HCT116 (cell line): ENCODE data around the gene GREM2. TPM values are rescaled to one million over a fixed set of nuclear protein-coding genes. Genes with fewer than 3 reads are reported as not detected.

ENCODE experiments used
- ATAC-seq: fragments of 200-7000 bp; cut with Tn5 transposase; 2 replicates; pipeline ENCODE4 v1.9.1; 2020; ENCODE audit warnings: mild to moderate bottlenecking, moderate library complexity
- BruUV-seq: library from RNA; stranded (reverse); fragments of 400-500 nt; replicated peaks from 2 replicates; lab custom pipeline; 2021; lab: Mats Ljungman, UMichigan
- CTCF ChIA-PET: fragments of 300-600 bp; sonication (Branson Sonifier 250); formaldehyde crosslinking; loops from one replicate; lab custom pipeline; 2021; ENCODE audit warnings: antibody characterized with exemption; lab: Charles Lee
- POLR2A ChIA-PET: fragments of 300-600, 350-600 bp; sonication (Branson Sonifier 250); formaldehyde crosslinking; loops from one replicate; lab custom pipeline; 2021; ENCODE audit warnings: antibody characterized with exemption; lab: Charles Lee
- RAD21 ChIA-PET, 2 experiments: fragments of 300-600 bp; sonication (Branson Sonifier 250); formaldehyde crosslinking; loops; one replicate each; lab custom pipeline; 2023; ENCODE audit warnings: low total read pairs in 2 of 2; ENCODE audit not compliant: uncharacterized antibody in 2 of 2, unreplicated experiment in 2 of 2, low non-redundant PET in 1 of 2; lab: Charles Lee
- DNase-seq: peaks from one replicate; pipeline ENCODE4 v3.0.0-alpha.2; 2010; ENCODE audit warnings: low read depth, low spot score
- H2AFZ ChIP-seq: fragments of 200-600 bp; shearing (Covaris generic), sonication (generic); 2 replicates; pipeline ENCODE4 v1.6.1; 2017; ENCODE audit warnings: low read depth, mixed run types, mixed read lengths, antibody characterized with exemption, low read length; ENCODE audit not compliant: poor library complexity, severe bottlenecking
- H3K27ac ChIP-seq: 2 replicates; pipeline ENCODE4 v1.5.1; 2012; ENCODE audit warnings: low read depth, low read length
- H3K27me3 ChIP-seq: fragments of 200-600 bp; sonication (generic); 2 replicates; pipeline ENCODE4 v1.6.1; 2016; ENCODE audit warnings: mixed run types, low read length, mixed read lengths; ENCODE audit not compliant: insufficient read depth
- H3K36me3 ChIP-seq, 2 experiments: fragments of 200-500 bp in 1 of 2; fragments of 200-600 bp in 1 of 2; sonication (Bioruptor generic) in 1 of 2; sonication (generic) in 1 of 2; 2 replicates each; pipeline versions ENCODE4 v1.5.1 to v1.6.1; 2014 to 2016; ENCODE audit warnings: low read length in 2 of 2, inconsistent platforms in 1 of 2, mixed read lengths in 1 of 2, mixed run types in 1 of 2; ENCODE audit not compliant: insufficient read depth in 2 of 2, control insufficient read depth in 1 of 2
- H3K4me1 ChIP-seq, 2 experiments: fragments of 200-600 bp in 1 of 2; sonication (generic) in 1 of 2; 2 replicates each; pipeline versions ENCODE4 v1.5.1 to v1.6.1; 2012 to 2017; ENCODE audit warnings: low read length in 2 of 2, inconsistent platforms in 1 of 2, mild to moderate bottlenecking in 1 of 2, mixed read lengths in 1 of 2, mixed run types in 1 of 2, moderate library complexity in 1 of 2; ENCODE audit not compliant: insufficient read depth in 2 of 2, control insufficient read depth in 1 of 2
- H3K4me2 ChIP-seq: fragments of 200-600 bp; sonication (generic); 2 replicates; pipeline ENCODE4 v1.6.1; 2017; ENCODE audit warnings: mixed run types, low read length, mixed read lengths
- H3K4me3 ChIP-seq, 2 experiments: fragments of 200-600 bp in 1 of 2; sonication (generic) in 1 of 2; replicated peaks in 1 of 2; 2 replicates each; pipeline ENCODE4 v1.5.1; 2011 to 2016; ENCODE audit warnings: low read length in 2 of 2, control low read depth in 1 of 2, low read depth in 1 of 2, mild to moderate bottlenecking in 1 of 2, mixed read lengths in 1 of 2, mixed run types in 1 of 2
- H3K79me2 ChIP-seq: fragments of 200-600 bp; sonication (generic); 2 replicates; pipeline ENCODE4 v1.6.1; 2017; ENCODE audit warnings: mild to moderate bottlenecking, mixed run types, low read length, moderate library complexity, mixed read lengths; ENCODE audit not compliant: insufficient read depth
- H3K9ac ChIP-seq: fragments of 200-600 bp; sonication (generic); 2 replicates; pipeline ENCODE4 v1.6.1; 2016; ENCODE audit warnings: low read length, mixed read lengths
- H3K9me2 ChIP-seq: fragments of 200-600 bp; sonication (generic), shearing (Covaris generic); 2 replicates; pipeline ENCODE4 v1.6.1; 2017; ENCODE audit warnings: mixed run types, mild to moderate bottlenecking, moderate library complexity; ENCODE audit not compliant: insufficient read depth
- H3K9me3 ChIP-seq, 2 experiments: fragments of 200-500 bp in 1 of 2; fragments of 200-600 bp in 1 of 2; sonication (Bioruptor generic) in 1 of 2; sonication (generic) in 1 of 2; 2 replicates each; pipeline ENCODE4 v1.6.1; 2014 to 2017; ENCODE audit warnings: low read length in 2 of 2, mixed read lengths in 2 of 2, inconsistent platforms in 1 of 2, low read depth in 1 of 2, mild to moderate bottlenecking in 1 of 2, mixed run types in 1 of 2, moderate library complexity in 1 of 2; ENCODE audit not compliant: control insufficient read depth in 1 of 2, insufficient read depth in 1 of 2
- H4K20me1 ChIP-seq: fragments of 200-600 bp; sonication (generic), shearing (Covaris generic); 2 replicates; pipeline ENCODE4 v1.6.1; 2017; ENCODE audit warnings: mixed run types, mild to moderate bottlenecking, moderate library complexity; ENCODE audit not compliant: insufficient read depth
- ATF3 ChIP-seq: IDR thresholded peaks from 2 replicates; pipeline ENCODE4 v1.6.1; 2012
- CEBPB ChIP-seq: IDR thresholded peaks from 2 replicates; pipeline ENCODE4 v1.6.1; 2012; ENCODE audit warnings: low read depth
- ELF1 ChIP-seq: IDR thresholded peaks from 2 replicates; pipeline ENCODE4 v1.6.1; 2012; ENCODE audit warnings: low read depth, borderline replicate concordance
- FOSL1 ChIP-seq: IDR thresholded peaks from 2 replicates; pipeline ENCODE4 v1.6.1; 2012; ENCODE audit warnings: low read depth
- JUND ChIP-seq: IDR thresholded peaks from 2 replicates; pipeline ENCODE4 v1.6.1; 2012
- POLR2A ChIP-seq: IDR thresholded peaks from 2 replicates; pipeline ENCODE4 v1.7.0; 2011; ENCODE audit warnings: borderline replicate concordance; ENCODE audit not compliant: insufficient read depth, insufficient read length; ENCODE audit errors: extremely low read depth
- POLR2AphosphoS5 ChIP-seq: IDR thresholded peaks from 2 replicates; pipeline ENCODE4 v1.6.1; 2011; ENCODE audit warnings: mild to moderate bottlenecking, low read depth, low read length, moderate library complexity
- REST ChIP-seq: IDR thresholded peaks from 2 replicates; pipeline ENCODE4 v1.6.1; 2012; ENCODE audit warnings: low read depth
- SRF ChIP-seq: IDR thresholded peaks from 2 replicates; pipeline ENCODE4 v1.6.1; 2012; ENCODE audit warnings: low read depth
- TCF7L2 ChIP-seq: IDR thresholded peaks from 2 replicates; pipeline ENCODE4 v1.7.0; 2011; ENCODE audit warnings: borderline replicate concordance, inconsistent platforms; ENCODE audit not compliant: insufficient read depth, insufficient read length; ENCODE audit errors: extremely low read depth
- ZBTB33 ChIP-seq: IDR thresholded peaks from 2 replicates; pipeline ENCODE4 v1.6.1; 2011; ENCODE audit warnings: mild to moderate bottlenecking, low read length, moderate library complexity; ENCODE audit not compliant: insufficient replicate concordance; ENCODE audit errors: extremely low read depth
- ZFX ChIP-seq: fragments of 450-650 bp; IDR thresholded peaks from 2 replicates; pipeline ENCODE4 v1.6.1; 2017
- ZNF274 ChIP-seq: fragments of 200-500 bp; sonication (Bioruptor generic); IDR thresholded peaks from 2 replicates; pipeline ENCODE4 v1.6.1; 2014; ENCODE audit warnings: mild to moderate bottlenecking, low read depth, low read length, inconsistent platforms
- intact Hi-C: fragments of 100-400 bp; cut with micrococcal nuclease; formaldehyde crosslinking; loops from 2 replicates; pipeline ENCODE4 v1.10.0; 2022
- total RNA-seq: library from RNA; stranded (reverse); gene quantifications from one replicate; pipeline ENCODE4 v1.2.1, GENCODE V29; 2021; ENCODE audit not compliant: unreplicated experiment

The GREM2 gene
- total RNA-seq, 1 experiment from 2014 or later, result not detected

- no peak for DNase-seq
- Histone ChIP-seq H3K4me3 (no peak overlapping the region), H3K27me3 (no peaks in the 10 kb centered on the region), H3K9me2 (no peaks in the 10 kb centered on the region), H3K79me2 (no peaks in the 10 kb centered on the region), H3K4me1 (no peaks in the 10 kb centered on the region), H3K27ac (no peak overlapping the region), H2AFZ (no peak overlapping the region), H3K9me3 (peaks cover 0 to 12% of the 10 kb centered on the region in 2 experiments; a peak in 2 of 4 replicates), H3K36me3 (no peaks in the 10 kb centered on the region), H3K4me2 (no peak overlapping the region), H4K20me1 (no peaks in the 10 kb centered on the region), H3K9ac (no peak overlapping the region)
- ChIA-PET CTCF (no interaction called here), POLR2A (no interaction called here), RAD21 (no interaction called here)
- BruUV-seq, result no TSS peak
- TF ChIP-seq ELF1 (no peak), ATF3 (no peak), ZFX (no peak), TCF7L2 (no peak), JUND (no peak), ZNF274 (no peak), CEBPB (no peak), POLR2A (no peak), POLR2AphosphoS5 (no peak), FOSL1 (no peak), ZBTB33 (no peak), SRF (no peak), REST (no peak)
- no peak for ATAC-seq
- intact Hi-C loops, result no loop called here
These were observed 120.2 kb downstream of the GREM2 start for GRCh38 chr1:240491796-240492195.
